Activated B cell treated with CpG ODN at 0.5 μM for 24 hours (primary cell): ENCODE results near the gene SREBF1. TPM values are rescaled to one million over a fixed set of nuclear protein-coding genes. Genes with fewer than 3 reads are reported as not detected.

Experiments used
- ATAC-seq: fragments of 200-7000 bp; cut with Tn5 transposase; one replicate; pipeline ENCODE4 v1.10.0; 2021; ENCODE audit warnings: low read depth, mild to moderate bottlenecking, moderate library complexity
- CTCF ChIA-PET: fragments of 350-600 bp; sonication (Branson Sonifier 250); formaldehyde crosslinking; loops from one replicate; lab custom pipeline; 2021; ENCODE audit warnings: antibody characterized with exemption; lab: Charles Lee
- POLR2A ChIA-PET: fragments of 350-600 bp; sonication (Branson Sonifier 250); formaldehyde crosslinking; loops from one replicate; lab custom pipeline; 2021; ENCODE audit warnings: antibody characterized with exemption; lab: Charles Lee
- DNase-seq: peaks from one replicate; pipeline ENCODE4 v3.0.0; 2022
- H3K27ac Mint-ChIP-seq: one replicate; pipeline ENCODE4 v1.8.0; 2020; ENCODE audit warnings: mixed read lengths
- H3K27me3 Mint-ChIP-seq: one replicate; pipeline ENCODE4 v1.8.0; 2021; ENCODE audit warnings: mixed read lengths
- H3K36me3 Mint-ChIP-seq: one replicate; pipeline ENCODE4 v1.8.0; 2021; ENCODE audit warnings: low read depth, mixed read lengths
- H3K4me1 Mint-ChIP-seq: one replicate; pipeline ENCODE4 v1.8.0; 2021; ENCODE audit warnings: mixed read lengths
- H3K4me3 Mint-ChIP-seq: one replicate; pipeline ENCODE4 v1.8.0; 2020; ENCODE audit warnings: mild to moderate bottlenecking, mixed read lengths
- H3K9me3 Mint-ChIP-seq: one replicate; pipeline ENCODE4 v1.8.0; 2020; ENCODE audit warnings: mixed read lengths
- CTCF ChIP-seq: fragments of 200-600 bp; IDR thresholded peaks from one replicate; pipeline ENCODE4 v1.8.0; 2022; ENCODE audit warnings: antibody characterized with exemption, mild to moderate bottlenecking
- intact Hi-C: fragments of 100-400 bp; cut with micrococcal nuclease; formaldehyde crosslinking; loops from one replicate; pipeline ENCODE4 v1.15.1; 2024
- total RNA-seq: library from RNA; stranded (reverse); gene quantifications from 2 replicates; pipeline ENCODE4 v1.2.3, GENCODE V29; 2022

The SREBF1 gene
- total RNA-seq, 1 donor from 2014 or later = 19.7 TPM

- CTCF ChIA-PET = interaction anchor here (2.1 kb wide), 1 partner anchor 19 kb away, joined by 5 read pairs; no protein-coding TSS in a partner anchor
- Mint-ChIP-seq H3K27ac (peak overlapping the region; percentile 86), H3K36me3 (no peaks in the 10 kb centered on the region), H3K27me3 (no peaks in the 10 kb centered on the region), H3K4me3 (peak overlapping the region; percentile 73), H3K9me3 (no peaks in the 10 kb centered on the region), H3K4me1 (peaks cover 37% of the 10 kb centered on the region)
- TF ChIP-seq CTCF = no peak
- ATAC-seq (no peak), DNase-seq (no peak)
- POLR2A ChIA-PET = interaction anchor here (1.1 to 1.5 kb wide), 8 partner anchors 8 to 159 kb away, joined by 3 to 9 read pairs (median 4); partner anchors contain the start of genes DRC3 and TOM1L2
- intact Hi-C loops = loop anchor here (1.0 kb wide), 3 partner anchors 9 to 29 kb away; no protein-coding TSS in a partner anchor
Observed at GRCh38 chr17:17840751-17841591, 4.2 kb upstream of the SREBF1 start.

- Mint-ChIP-seq H3K27me3 (no peaks in the 10 kb centered on the region), H3K27ac (peak overlapping the region; percentile 86), H3K4me1 (peaks cover 46% of the 10 kb centered on the region), H3K9me3 (no peaks in the 10 kb centered on the region), H3K4me3 (peak overlapping the region; percentile 81), H3K36me3 (no peaks in the 10 kb centered on the region)
- ATAC-seq = peak; percentile 79
- intact Hi-C loops = loop anchor here (1.0 to 5.0 kb wide), 5 partner anchors 10 to 1467 kb away; no protein-coding TSS in a partner anchor
- peak; percentile 87 for DNase-seq
- ChIA-PET CTCF (interaction anchor here (2.1 kb wide), 1 partner anchor 20 kb away, joined by 5 read pairs; no protein-coding TSS in a partner anchor), POLR2A (interaction anchor here (0.6 to 1.5 kb wide), 9 partner anchors 9 to 158 kb away, joined by 3 to 9 read pairs (median 5); partner anchors contain the start of genes DRC3 and TOM1L2)
- no peak for TF ChIP-seq CTCF
Observed at GRCh38 chr17:17839791-17840707, 3.3 kb upstream of the SREBF1 start.

- no peak for TF ChIP-seq CTCF
- Mint-ChIP-seq H3K27ac (no peak overlapping the region), H3K27me3 (no peaks in the 10 kb centered on the region), H3K9me3 (no peaks in the 10 kb centered on the region), H3K4me1 (peaks cover 64% of the 10 kb centered on the region), H3K4me3 (peak overlapping the region; percentile 81), H3K36me3 (no peaks in the 10 kb centered on the region)
- POLR2A ChIA-PET = interaction anchor here (0.6 to 2.9 kb wide), 4 partner anchors 11 to 428 kb away, joined by 3 to 9 read pairs (median 4); no protein-coding TSS in a partner anchor
- intact Hi-C loops = loop anchor here (5.0 kb wide), 2 partner anchors 851 to 1469 kb away; no protein-coding TSS in a partner anchor
- ATAC-seq (no peak), DNase-seq (no peak)
- CTCF ChIA-PET = interaction anchor here (1.3 kb wide), 1 partner anchor 26 kb away, joined by 3 read pairs; no protein-coding TSS in a partner anchor
Observed at GRCh38 chr17:17837966-17838962, 1.5 kb upstream of the SREBF1 start.

GRCh38 chr17:17837380-17837821 lies 615 bp upstream of the SREBF1 start:
- CTCF ChIA-PET = interaction anchor here (1.3 kb wide), 2 partner anchors 23 to 25 kb away, joined by 3 to 4 read pairs; no protein-coding TSS in a partner anchor
- no peak for ATAC-seq
- no peak for DNase-seq
- Mint-ChIP-seq H3K4me1 (peaks cover 67% of the 10 kb centered on the region), H3K9me3 (no peaks in the 10 kb centered on the region), H3K27ac (peak overlapping the region; percentile 82), H3K4me3 (peak overlapping the region; percentile 86), H3K27me3 (no peaks in the 10 kb centered on the region), H3K36me3 (no peaks in the 10 kb centered on the region)
- POLR2A ChIA-PET = interaction anchor here (0.6 to 4.7 kb wide), 4 partner anchors 13 to 199 kb away, joined by 3 to 48 read pairs (median 10); no protein-coding TSS in a partner anchor
- intact Hi-C loops = loop anchor here (5.0 kb wide), 2 partner anchors 850 to 1470 kb away; no protein-coding TSS in a partner anchor
- TF ChIP-seq CTCF = no peak
